HFFc6 (cell line): ENCODE measurements around the gene SLC22A3. TPM values are rescaled to one million over a fixed set of nuclear protein-coding genes. Genes with fewer than 3 reads are reported as not detected.
"Not testable (repeated sequence)": the region's sequence is repeated elsewhere in the genome, so short reads cannot be mapped to it uniquely, and the experiment has no call there.

Experiments
- DNase-seq: peaks from one replicate; pipeline ENCODE4 v3.0.0-alpha.2; 2018
- H3K27ac Mint-ChIP-seq: 2 replicates; pipeline ENCODE4 v1.8.0; 2020; ENCODE audit warnings: mild to moderate bottlenecking, mixed read lengths
- H3K27me3 Mint-ChIP-seq: 2 replicates; pipeline ENCODE4 v1.8.0; 2021; ENCODE audit warnings: mild to moderate bottlenecking, moderate library complexity, mixed read lengths; ENCODE audit not compliant: insufficient read depth
- H3K36me3 Mint-ChIP-seq: 2 replicates; pipeline ENCODE4 v1.8.0; 2021; ENCODE audit warnings: low read depth, mixed read lengths
- H3K4me1 Mint-ChIP-seq: 2 replicates; pipeline ENCODE4 v1.8.0; 2020; ENCODE audit warnings: low read depth, mixed read lengths
- H3K4me3 Mint-ChIP-seq: 2 replicates; pipeline ENCODE4 v1.8.0; 2020; ENCODE audit warnings: mild to moderate bottlenecking, moderate library complexity, mixed read lengths
- H3K9me3 Mint-ChIP-seq: 2 replicates; pipeline ENCODE4 v1.8.0; 2020; ENCODE audit warnings: mild to moderate bottlenecking, mixed read lengths
- CTCF ChIP-seq: fragments of 200-600 bp; sonication (generic); IDR thresholded peaks from 2 replicates; pipeline ENCODE4 v1.5.0; 2021; ENCODE audit warnings: antibody characterized with exemption, mild to moderate bottlenecking
- total RNA-seq, 6 experiments: library from RNA; stranded (reverse); fragmentation: NEBNext Ultra II Directional; extraction: Animal tissue kit (Norgen Biotek cat#: 25700); gene quantifications; 2 replicates in 1 of 6; 3 replicates in 5 of 6; pipeline ENCODE4 v1.2.3, GENCODE V29; 2021

The SLC22A3 gene
- total RNA-seq, 6 experiments from 2014 or later, result not detected

- Mint-ChIP-seq H3K4me3 (peak overlapping the region; percentile 14; the same call in 1 of the 2 replicates), H3K36me3 (no peaks in the 10 kb centered on the region), H3K27me3 (no peaks in the 10 kb centered on the region; the same call in 1 of the 2 replicates), H3K9me3 (no peaks in the 10 kb centered on the region), H3K4me1 (peaks cover 30% of the 10 kb centered on the region), H3K27ac (peak overlapping the region; percentile 72)
- TF ChIP-seq CTCF, result no peak
- peak; percentile 44 for DNase-seq
These were observed 113.5 kb downstream of the SLC22A3 start for GRCh38 chr6:160461641-160462040.

GRCh38 chr6:160462116-160462515, 113.9 kb downstream of the SLC22A3 start:
- no peak for DNase-seq
- H3K4me1 Mint-ChIP-seq, result peaks cover 30% of the 10 kb centered on the region
- H3K9me3 Mint-ChIP-seq, result no peaks in the 10 kb centered on the region
- no peaks in the 10 kb centered on the region for H3K36me3 Mint-ChIP-seq
- peak overlapping the region; percentile 14; the same call in 1 of the 2 replicates for H3K4me3 Mint-ChIP-seq
- H3K27ac Mint-ChIP-seq, result peak overlapping the region; percentile 72
- TF ChIP-seq CTCF, result no peak
- no peaks in the 10 kb centered on the region; the same call in 1 of the 2 replicates for H3K27me3 Mint-ChIP-seq

- 0 out of 2 replicates have a peak overlapping the region, but pooled peaks have one; percentile 20 for H3K4me3 Mint-ChIP-seq
- no peaks in the 10 kb centered on the region for H3K36me3 Mint-ChIP-seq
- no peaks in the 10 kb centered on the region; the same call in 1 of the 2 replicates for H3K27me3 Mint-ChIP-seq
- TF ChIP-seq CTCF, result no peak
- no peaks in the 10 kb centered on the region for H3K9me3 Mint-ChIP-seq
- H3K4me1 Mint-ChIP-seq, result peaks cover 30% of the 10 kb centered on the region
- peak overlapping the region; percentile 79 for H3K27ac Mint-ChIP-seq
- DNase-seq, result peak; percentile 77
These were observed 114.5 kb downstream of the SLC22A3 start for GRCh38 chr6:160462551-160463109.

- Mint-ChIP-seq H3K36me3 (no peaks in the 10 kb centered on the region), H3K4me3 (no peak overlapping the region), H3K27ac (no peak overlapping the region), H3K27me3 (peaks cover 3% of the 10 kb centered on the region; the same call in 1 of the 2 replicates), H3K9me3 (no peaks in the 10 kb centered on the region), H3K4me1 (peaks cover 30% of the 10 kb centered on the region)
- no peak for DNase-seq
- no peak for TF ChIP-seq CTCF
These were observed 116.6 kb downstream of the SLC22A3 start for GRCh38 chr6:160464744-160465143.

GRCh38 chr6:160467261-160467871, 119.2 kb downstream of the SLC22A3 start:
- not testable (repeated sequence) for H3K27me3 Mint-ChIP-seq, H3K9me3 Mint-ChIP-seq, H3K36me3 Mint-ChIP-seq, H3K27ac Mint-ChIP-seq, H3K4me3 Mint-ChIP-seq, DNase-seq
- peaks cover 11% of the 10 kb centered on the region for H3K4me1 Mint-ChIP-seq

- Mint-ChIP-seq H3K9me3 (no peaks in the 10 kb centered on the region), H3K36me3 (no peaks in the 10 kb centered on the region), H3K4me1 (no peaks in the 10 kb centered on the region), H3K27ac (no peak overlapping the region), H3K27me3 (peaks cover 3% of the 10 kb centered on the region; the same call in 1 of the 2 replicates), H3K4me3 (no peak overlapping the region)
- DNase-seq, result no peak
- no peak for TF ChIP-seq CTCF
These were observed 121.0 kb downstream of the SLC22A3 start for GRCh38 chr6:160469153-160469552.

- not testable (repeated sequence) for H3K27ac Mint-ChIP-seq, H3K36me3 Mint-ChIP-seq, H3K27me3 Mint-ChIP-seq, H3K4me1 Mint-ChIP-seq, H3K4me3 Mint-ChIP-seq, DNase-seq, H3K9me3 Mint-ChIP-seq
These were observed 127.9 kb downstream of the SLC22A3 start for GRCh38 chr6:160476056-160476455.

GRCh38 chr6:160477072-160477471, 128.9 kb downstream of the SLC22A3 start:
- not testable (repeated sequence) for H3K27ac Mint-ChIP-seq, DNase-seq, H3K9me3 Mint-ChIP-seq, H3K4me3 Mint-ChIP-seq, H3K36me3 Mint-ChIP-seq, H3K4me1 Mint-ChIP-seq, H3K27me3 Mint-ChIP-seq
